OCI-LY7 (cell line): ENCODE measurements around the gene SOBP. TPM values are rescaled to one million over a fixed set of nuclear protein-coding genes. Genes with fewer than 3 reads are reported as not detected.

Experiments used
- BruUV-seq: library from RNA; stranded (reverse); fragments of 400-500 nt; replicated peaks from 2 replicates; lab custom pipeline; 2021; lab: Mats Ljungman, UMichigan
- CTCF ChIA-PET: fragments of 300-600 bp; sonication (Branson Sonifier 250); formaldehyde crosslinking; loops from one replicate; lab custom pipeline; 2022; ENCODE audit warnings: antibody characterized with exemption; ENCODE audit not compliant: unreplicated experiment; lab: Charles Lee
- POLR2A ChIA-PET: fragments of 300-600 bp; sonication (Branson Sonifier 250); formaldehyde crosslinking; loops from one replicate; lab custom pipeline; 2022; ENCODE audit warnings: antibody characterized with exemption; lab: Charles Lee
- DNase-seq: peaks from one replicate; pipeline ENCODE4 v3.0.0-alpha.2; 2015; ENCODE audit warnings: low spot score
- H2AFZ ChIP-seq: fragments of 200-600 bp; sonication (generic), shearing (Covaris generic); 2 replicates; pipeline ENCODE4 v1.6.1; 2014; ENCODE audit warnings: mild to moderate bottlenecking, antibody characterized with exemption, low read length, moderate library complexity
- H3K27ac ChIP-seq: fragments of 200-600 bp; sonication (generic); 2 replicates; pipeline ENCODE4 v1.5.1; 2014; ENCODE audit warnings: mixed run types, low read depth, mild to moderate bottlenecking, moderate library complexity, low read length, inconsistent platforms; ENCODE audit not compliant: poor library complexity, severe bottlenecking
- H3K36me3 ChIP-seq: fragments of 200-600 bp; sonication (generic); 2 replicates; pipeline ENCODE4 v1.6.1; 2014; ENCODE audit warnings: mild to moderate bottlenecking, antibody characterized with exemption, low read length, moderate library complexity, mixed read lengths; ENCODE audit not compliant: insufficient read depth
- H3K4me1 ChIP-seq: fragments of 200-600 bp; sonication (generic); 2 replicates; pipeline ENCODE4 v1.5.1; 2014; ENCODE audit warnings: mild to moderate bottlenecking, low read length; ENCODE audit not compliant: insufficient read depth, poor library complexity, severe bottlenecking
- H3K4me2 ChIP-seq: fragments of 200-600 bp; sonication (generic); 2 replicates; pipeline ENCODE4 v1.6.1; 2014; ENCODE audit warnings: mild to moderate bottlenecking, low read length
- H3K4me3 ChIP-seq: fragments of 200-600 bp; sonication (generic); 2 replicates; pipeline ENCODE4 v1.5.1; 2014; ENCODE audit warnings: mild to moderate bottlenecking, low read depth, low read length; ENCODE audit not compliant: poor library complexity, severe bottlenecking
- H3K79me2 ChIP-seq: fragments of 200-600 bp; sonication (generic); 2 replicates; pipeline ENCODE4 v1.6.1; 2016; ENCODE audit warnings: low read depth, mild to moderate bottlenecking, low read length, moderate library complexity, mixed read lengths; ENCODE audit not compliant: insufficient read depth
- H3K9me2 ChIP-seq: fragments of 200-600 bp; sonication (generic); 2 replicates; pipeline ENCODE4 v1.6.1; 2016; ENCODE audit warnings: mild to moderate bottlenecking, low read length, mixed read lengths; ENCODE audit not compliant: insufficient read depth
- H3K9me3 ChIP-seq: fragments of 200-600 bp; sonication (generic); 2 replicates; pipeline ENCODE4 v1.6.1; 2014; ENCODE audit warnings: mild to moderate bottlenecking, mixed run types, low read length, mixed read lengths
- H4K20me1 ChIP-seq: fragments of 200-600 bp; sonication (generic); 2 replicates; pipeline ENCODE4 v1.6.1; 2014; ENCODE audit warnings: mild to moderate bottlenecking, antibody characterized with exemption, low read length, moderate library complexity, mixed read lengths; ENCODE audit not compliant: insufficient read depth
- EZH2phosphoT487 ChIP-seq: fragments of 200-600 bp; sonication (generic); IDR thresholded peaks from 2 replicates; pipeline ENCODE4 v1.6.1; 2018; ENCODE audit warnings: low read depth, borderline replicate concordance, mild to moderate bottlenecking, mixed run types, antibody characterized with exemption, low read length, moderate library complexity, mixed read lengths
- intact Hi-C: fragments of 100-400 bp; cut with micrococcal nuclease; formaldehyde crosslinking; loops from one replicate; pipeline ENCODE4 v1.10.0; 2022; ENCODE audit not compliant: unreplicated experiment
- total RNA-seq, 2 experiments: library from RNA; depleted of rRNA in 1 of 2; stranded (reverse); fragments of >200 nt in 1 of 2; shearing (Covaris generic) in 1 of 2; gene quantifications; 2 replicates each; pipeline ENCODE4 v1.2.3, GENCODE V29; 2014 to 2022
- TF ChIP-seq, protein P1 (sequence below): fragments of 200-600 bp; sonication (generic); conservative IDR thresholded peaks from 2 replicates; pipeline ENCODE4 v1.5.1; 2014; ENCODE audit warnings: mild to moderate bottlenecking, antibody characterized with exemption, low read length, moderate library complexity, mixed read lengths

Gene SOBP
- total RNA-seq, 2 experiments from 2014 or later, result 21.5 to 29.4 TPM

DNA sequence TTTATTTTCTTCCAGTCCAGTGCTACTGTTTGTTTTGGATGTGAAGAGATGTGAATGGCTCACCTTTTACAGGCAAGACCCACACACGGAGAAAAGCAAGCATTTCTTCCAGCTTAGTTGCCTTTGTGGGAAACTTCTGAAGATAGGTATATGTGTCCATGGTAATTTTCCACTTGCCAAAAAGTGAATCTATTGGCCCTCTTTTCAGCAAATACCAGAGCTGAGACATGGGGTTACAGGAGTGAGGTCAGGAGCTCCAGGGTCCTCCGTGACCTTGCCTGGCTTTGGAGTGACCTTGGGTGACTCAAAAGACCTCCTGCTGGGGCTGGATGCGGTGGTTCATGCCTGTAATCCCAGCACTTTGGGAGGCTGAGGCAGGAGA is 167.4 kb downstream of the SOBP start:
- H3K4me1 ChIP-seq, result peaks cover 72% of the 10 kb centered on the region
- BruUV-seq, result no TSS peak
- peak overlapping the region; percentile 50 for H3K4me3 ChIP-seq
- CTCF ChIA-PET, result interaction anchor here (0.7 to 1.5 kb wide), 5 partner anchors 10 to 196 kb away, joined by 3 to 6 read pairs (median 3); no protein-coding TSS in a partner anchor
- H3K79me2 ChIP-seq, result peaks cover 21% of the 10 kb centered on the region; the same call in 1 of the 2 replicates
- intact Hi-C loops, result loop anchor here (1.0 to 5.0 kb wide), 6 partner anchors 39 to 1145 kb away; no protein-coding TSS in a partner anchor
- H2AFZ ChIP-seq, result peak overlapping the region; percentile 46; the same call in 1 of the 2 replicates
- H3K27ac ChIP-seq, result peak overlapping the region; percentile 98
- peak; percentile 24 for DNase-seq
- H3K9me3 ChIP-seq, result no peaks in the 10 kb centered on the region
- H3K9me2 ChIP-seq, result no peaks in the 10 kb centered on the region
- peak overlapping the region; percentile 89 for H3K4me2 ChIP-seq
- POLR2A ChIA-PET, result interaction anchor here (0.6 to 8.0 kb wide), 34 partner anchors 8 to 703 kb away, joined by 3 to 89 read pairs (median 4); partner anchors contain the start of genes BEND3 and PDSS2
- peaks cover 24% of the 10 kb centered on the region for H3K36me3 ChIP-seq
- TF ChIP-seq, protein P1, sequence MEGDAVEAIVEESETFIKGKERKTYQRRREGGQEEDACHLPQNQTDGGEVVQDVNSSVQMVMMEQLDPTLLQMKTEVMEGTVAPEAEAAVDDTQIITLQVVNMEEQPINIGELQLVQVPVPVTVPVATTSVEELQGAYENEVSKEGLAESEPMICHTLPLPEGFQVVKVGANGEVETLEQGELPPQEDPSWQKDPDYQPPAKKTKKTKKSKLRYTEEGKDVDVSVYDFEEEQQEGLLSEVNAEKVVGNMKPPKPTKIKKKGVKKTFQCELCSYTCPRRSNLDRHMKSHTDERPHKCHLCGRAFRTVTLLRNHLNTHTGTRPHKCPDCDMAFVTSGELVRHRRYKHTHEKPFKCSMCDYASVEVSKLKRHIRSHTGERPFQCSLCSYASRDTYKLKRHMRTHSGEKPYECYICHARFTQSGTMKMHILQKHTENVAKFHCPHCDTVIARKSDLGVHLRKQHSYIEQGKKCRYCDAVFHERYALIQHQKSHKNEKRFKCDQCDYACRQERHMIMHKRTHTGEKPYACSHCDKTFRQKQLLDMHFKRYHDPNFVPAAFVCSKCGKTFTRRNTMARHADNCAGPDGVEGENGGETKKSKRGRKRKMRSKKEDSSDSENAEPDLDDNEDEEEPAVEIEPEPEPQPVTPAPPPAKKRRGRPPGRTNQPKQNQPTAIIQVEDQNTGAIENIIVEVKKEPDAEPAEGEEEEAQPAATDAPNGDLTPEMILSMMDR, result no peak
- no peak for TF ChIP-seq EZH2phosphoT487
- no peaks in the 10 kb centered on the region for H4K20me1 ChIP-seq

- H3K36me3 ChIP-seq, result peaks cover 24% of the 10 kb centered on the region
- no peaks in the 10 kb centered on the region for H3K9me2 ChIP-seq
- BruUV-seq, result no TSS peak
- H3K27ac ChIP-seq, result peak overlapping the region; percentile 98
- peak overlapping the region; percentile 74 for H3K4me3 ChIP-seq
- CTCF ChIA-PET, result interaction anchor here (1.1 to 1.5 kb wide), 3 partner anchors 10 to 197 kb away, joined by 3 to 6 read pairs (median 3); no protein-coding TSS in a partner anchor
- H2AFZ ChIP-seq, result peak overlapping the region; percentile 7; the same call in 1 of the 2 replicates
- no peaks in the 10 kb centered on the region for H3K9me3 ChIP-seq
- peak; percentile 99 for DNase-seq
- H3K4me1 ChIP-seq, result peaks cover 70% of the 10 kb centered on the region
- TF ChIP-seq, protein P1, result no peak
- TF ChIP-seq EZH2phosphoT487, result no peak
- intact Hi-C loops, result loop anchor here (1.0 to 5.0 kb wide), 7 partner anchors 40 to 1146 kb away; no protein-coding TSS in a partner anchor
- POLR2A ChIA-PET, result interaction anchor here (0.6 to 8.0 kb wide), 34 partner anchors 8 to 703 kb away, joined by 3 to 89 read pairs (median 4); partner anchors contain the start of genes BEND3 and PDSS2
- H4K20me1 ChIP-seq, result no peaks in the 10 kb centered on the region
- H3K4me2 ChIP-seq, result peak overlapping the region; percentile 89
- H3K79me2 ChIP-seq, result peaks cover 21% of the 10 kb centered on the region; the same call in 1 of the 2 replicates
Observed at GRCh38 chr6:107657755-107658461, 168.0 kb downstream of the SOBP start.
